Right hindlimb (tissue), 1 donor: ENCODE data around the gene DIRAS1.
"Not testable (repeated sequence)": the region's sequence is repeated elsewhere in the genome, so short reads cannot be mapped to it uniquely, and the experiment has no call there.

Experiments
- DNase-seq: peaks from one replicate; pipeline ENCODE4 v3.0.0-alpha.2; 2018

The DIRAS1 gene

GRCh38 chr19:2703691-2704216 is 17.4 kb downstream of the DIRAS1 start:
- no peak for DNase-seq

GRCh38 chr19:2703077-2703437 is 18.1 kb downstream of the DIRAS1 start:
- no peak for DNase-seq

GRCh38 chr19:2702170-2703076 is 18.7 kb downstream of the DIRAS1 start, which contains the start of gene GNG7:
Gene GNG7, minus strand, starts transcription at chr19:2702694. Its CDS starts 182,006 bp downstream, at chr19:2520688.
- DNase-seq: peak; percentile 94

DNA sequence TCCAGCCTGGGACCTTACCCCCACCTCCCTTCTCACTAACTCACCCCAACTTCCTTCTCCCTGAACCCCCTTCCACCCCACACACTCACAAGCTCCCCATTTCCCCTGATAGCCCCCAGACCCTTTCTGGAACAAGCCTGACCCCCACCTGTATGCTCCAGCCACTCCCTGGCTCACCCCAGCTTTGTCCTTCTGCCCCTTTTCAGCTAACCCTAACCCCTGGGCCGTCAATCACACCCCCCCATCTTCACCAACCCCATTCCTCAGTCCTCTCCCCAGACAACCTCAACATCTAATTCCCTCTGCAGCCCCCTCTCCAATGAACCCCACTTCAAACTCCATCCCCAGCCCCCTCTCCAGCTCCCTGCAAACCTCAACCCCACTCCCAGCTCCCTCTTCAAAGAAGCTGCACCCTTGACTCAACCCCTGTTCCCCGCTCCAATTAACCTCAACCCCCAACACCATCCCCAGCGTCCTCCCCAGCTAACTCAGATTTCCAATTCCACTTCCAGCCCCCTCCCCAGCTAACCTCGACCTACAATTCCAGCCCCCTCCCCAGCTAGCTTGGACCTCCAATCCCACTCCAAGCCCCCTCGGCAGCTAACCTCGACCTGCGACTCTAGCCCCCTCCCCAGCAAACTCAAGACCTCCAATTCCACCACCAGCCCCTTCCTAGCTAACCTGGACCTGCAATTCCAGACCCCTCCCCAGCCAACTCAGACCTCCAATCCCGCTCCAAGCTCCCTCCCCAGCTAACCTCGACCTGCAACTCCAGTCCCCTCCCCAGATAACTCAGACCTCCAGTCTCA is 19.6 kb downstream of the DIRAS1 start:
- no peak for DNase-seq

DNA sequence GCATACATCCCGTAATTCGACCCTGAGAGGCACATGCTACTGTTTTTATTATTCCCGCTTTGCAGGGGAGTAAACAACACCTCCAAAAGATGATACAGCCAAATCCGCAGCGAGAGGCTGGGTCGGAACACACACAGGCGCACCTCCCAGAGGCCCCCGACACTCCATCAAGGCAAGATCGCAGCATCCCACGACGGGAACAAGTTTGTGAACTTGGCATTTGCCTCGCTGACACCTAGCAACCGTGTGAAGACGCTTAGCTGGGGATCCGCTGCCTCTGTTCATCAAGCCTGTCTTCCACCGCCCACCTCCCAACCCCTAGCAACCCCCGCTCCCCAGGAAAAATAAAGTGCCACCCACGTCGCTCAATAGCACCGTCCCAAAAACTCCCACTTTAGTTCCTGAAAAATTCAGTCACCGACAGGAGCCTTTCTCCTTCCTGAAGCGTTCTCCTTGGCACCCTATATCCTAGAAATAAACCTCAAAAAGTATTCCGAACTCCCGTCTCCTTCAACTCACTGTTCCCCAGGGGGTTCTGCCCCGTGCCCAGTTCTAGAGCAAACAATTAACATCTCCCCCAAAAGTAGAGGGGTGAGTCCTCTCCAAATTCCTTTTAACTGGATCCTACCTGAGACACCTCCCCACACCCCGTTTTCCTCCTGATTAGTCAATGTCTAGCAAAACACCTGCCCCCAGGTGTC is 20.4 kb downstream of the DIRAS1 start:
- DNase-seq: no peak

GRCh38 chr19:2699413-2700140 is 21.6 kb downstream of the DIRAS1 start:
- DNase-seq: no peak

- DNase-seq: no peak
Measured at GRCh38 chr19:2694196-2694595, 27.0 kb downstream of the DIRAS1 start.

- DNase-seq: no peak
Measured at GRCh38 chr19:2693492-2694160, 27.5 kb downstream of the DIRAS1 start.

DNA sequence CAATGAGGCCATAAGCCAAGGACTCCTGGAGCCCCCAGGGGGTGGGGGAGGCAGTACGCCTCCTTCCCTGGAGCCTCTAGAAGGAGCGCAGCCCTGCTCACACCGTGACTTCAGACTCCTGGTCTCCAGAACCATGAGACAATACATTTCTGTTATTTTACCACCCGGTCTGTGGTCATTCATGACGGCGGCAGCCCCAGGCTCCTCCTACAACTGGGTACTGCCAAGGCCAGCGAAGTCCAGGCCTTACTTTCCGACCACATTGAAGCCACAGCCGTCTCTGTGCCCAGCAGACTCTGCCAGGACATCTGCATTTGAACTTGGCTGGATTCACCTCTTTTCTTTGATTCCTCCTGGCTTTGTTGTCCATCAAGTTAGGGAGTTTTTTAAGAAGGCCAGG is 29.2 kb downstream of the DIRAS1 start:
- no peak for DNase-seq

- no peak for DNase-seq
Measured at GRCh38 chr19:2690856-2691255, 30.3 kb downstream of the DIRAS1 start.

- DNase-seq: no peak
Measured at GRCh38 chr19:2686360-2686759, 34.8 kb downstream of the DIRAS1 start.

DNA sequence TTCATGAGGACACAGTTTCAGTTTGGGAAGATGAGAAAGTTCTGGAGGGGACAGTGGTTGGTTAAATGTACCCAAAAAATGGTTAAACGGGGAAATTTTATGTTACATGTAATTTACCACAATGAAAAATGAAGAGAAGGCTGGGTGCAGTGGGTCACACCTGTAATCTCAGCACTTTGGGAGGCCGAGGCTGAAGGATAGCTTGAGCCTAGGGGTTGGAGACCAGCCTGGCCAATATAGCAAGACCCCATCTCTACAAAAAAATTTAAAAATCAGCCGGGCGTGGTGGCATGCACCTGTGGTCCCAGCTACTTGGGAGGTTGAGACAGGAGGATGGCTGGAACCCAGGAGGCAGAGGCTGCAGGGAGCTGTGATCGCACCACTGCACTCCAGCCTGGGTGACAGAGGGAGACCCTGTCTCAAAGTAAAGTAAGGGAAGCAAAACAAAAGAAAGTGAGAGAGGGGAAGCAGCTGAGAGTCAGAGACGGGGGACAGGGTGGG is 35.9 kb downstream of the DIRAS1 start:
- no peak for DNase-seq

DNA sequence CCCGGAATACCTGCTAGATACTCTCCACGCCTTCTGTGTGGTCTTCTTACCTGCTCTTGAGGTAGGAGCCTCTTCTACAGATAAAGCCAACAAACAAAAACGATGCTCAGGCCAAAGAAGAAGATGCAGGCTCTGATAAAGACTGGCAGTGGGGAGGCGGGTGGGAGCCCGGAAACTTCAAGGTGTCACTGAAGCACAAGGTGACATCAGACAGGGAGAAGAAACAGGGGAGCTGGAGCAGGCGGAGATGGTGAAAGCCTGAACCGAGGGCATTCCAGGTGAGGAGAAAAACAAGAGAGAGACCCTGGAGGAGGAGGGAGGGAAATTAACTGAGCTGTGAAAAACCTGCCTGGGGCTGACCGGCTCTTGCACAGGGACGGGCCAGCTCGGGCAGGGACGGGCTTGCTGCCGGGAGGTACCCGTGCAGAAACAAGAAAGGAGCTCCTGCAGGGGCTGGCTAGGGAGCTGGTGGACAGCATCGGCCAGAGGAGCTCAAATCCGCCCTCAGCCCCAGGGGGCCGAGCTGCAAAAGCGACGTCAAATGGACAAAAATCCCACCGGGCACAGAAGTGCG is 37.7 kb downstream of the DIRAS1 start:
- no peak for DNase-seq

GRCh38 chr19:2680808-2681207 is 40.4 kb downstream of the DIRAS1 start:
- DNase-seq: no peak

DNA sequence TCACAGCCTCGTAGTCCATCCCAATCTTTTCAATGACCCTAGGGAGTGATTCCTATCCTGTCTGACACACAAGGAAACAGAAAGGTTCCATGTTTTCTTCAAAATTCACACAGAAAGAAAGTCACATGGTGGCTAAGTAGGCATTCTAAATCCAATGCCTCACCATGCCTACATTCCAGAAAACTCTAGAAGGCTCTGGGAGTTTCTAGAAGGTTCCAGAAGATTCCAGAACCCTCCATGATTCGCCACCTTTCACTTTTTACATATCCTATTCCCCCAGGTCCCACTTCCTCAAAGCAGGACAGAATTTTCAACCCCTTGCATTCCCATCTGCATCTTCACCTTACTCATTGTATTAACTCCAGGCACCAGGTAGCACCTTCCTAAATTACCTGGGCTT is 41.7 kb downstream of the DIRAS1 start:
- no peak for DNase-seq

DNA sequence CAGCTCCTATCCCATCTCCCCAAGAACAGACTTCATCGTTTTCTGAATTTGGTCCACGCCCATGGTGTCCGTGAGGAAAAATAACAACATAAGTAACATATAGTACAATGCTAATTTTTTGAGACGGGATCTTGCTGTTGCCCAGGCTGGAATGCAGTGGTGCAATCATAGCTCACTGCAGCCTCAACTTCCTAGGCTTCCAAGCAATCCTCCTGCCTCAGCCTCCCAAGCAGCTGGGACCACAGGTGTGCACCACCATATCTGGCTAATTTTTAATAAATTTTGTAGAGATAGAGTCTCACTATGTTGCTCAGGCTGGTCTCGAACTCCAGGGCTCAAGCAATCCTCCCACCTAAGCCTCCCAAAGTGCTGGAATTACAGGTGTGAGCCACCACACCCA is 42.2 kb downstream of the DIRAS1 start:
- DNase-seq: not testable (repeated sequence)

- DNase-seq: no peak
Measured at GRCh38 chr19:2678044-2678671, 43.0 kb downstream of the DIRAS1 start.

- no peak for DNase-seq
Measured at GRCh38 chr19:2676823-2677222, 44.3 kb downstream of the DIRAS1 start.

- DNase-seq: no peak
Measured at GRCh38 chr19:2675892-2676291, 45.3 kb downstream of the DIRAS1 start.

GRCh38 chr19:2670217-2670616 is 51.0 kb downstream of the DIRAS1 start:
- no peak for DNase-seq
